ENCODE measurements around the gene GCSAM.

- TF ChIP-seq CTCF (IDR thresholded peaks at IDR 0.05; ENCODE audit: extremely low read depth in 1 of 2, insufficient read depth in 1 of 2, low read depth in 1 of 2, low read length in 2 of 2) (no peak), POLR2A (IDR thresholded peaks at IDR 0.05; ENCODE audit: low read depth, low read length) (no peak), EZH2 (IDR thresholded peaks at IDR 0.05; ENCODE audit: borderline replicate concordance, low read depth, low read length, severe bottlenecking) (no peak)
Observed at GRCh38 chr3:112133626-112134334, 732 bp upstream of the GCSAM start.

All from endothelial cell of umbilical vein (primary cell).